ENCODE measurements around the gene OR11H6. TPM values are rescaled to one million over a fixed set of nuclear protein-coding genes. Genes with fewer than 3 reads are reported as not detected.
"Not testable (repeated sequence)": the region's sequence is repeated elsewhere in the genome, so short reads cannot be mapped to it uniquely, and the experiment has no call there.

The OR11H6 gene, protein sequence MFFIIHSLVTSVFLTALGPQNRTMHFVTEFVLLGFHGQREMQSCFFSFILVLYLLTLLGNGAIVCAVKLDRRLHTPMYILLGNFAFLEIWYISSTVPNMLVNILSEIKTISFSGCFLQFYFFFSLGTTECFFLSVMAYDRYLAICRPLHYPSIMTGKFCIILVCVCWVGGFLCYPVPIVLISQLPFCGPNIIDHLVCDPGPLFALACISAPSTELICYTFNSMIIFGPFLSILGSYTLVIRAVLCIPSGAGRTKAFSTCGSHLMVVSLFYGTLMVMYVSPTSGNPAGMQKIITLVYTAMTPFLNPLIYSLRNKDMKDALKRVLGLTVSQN
- not detected in 2 replicates for total RNA-seq

- DNase-seq (ENCODE audit: low read depth), result no peak
Observed at GRCh38 chr14:20223410-20223809, at the start of gene OR11H6. TSS of gene OR11H6 (plus strand) at chr14:20223710. CDS start at chr14:20223710, 0 bp downstream.

DNA sequence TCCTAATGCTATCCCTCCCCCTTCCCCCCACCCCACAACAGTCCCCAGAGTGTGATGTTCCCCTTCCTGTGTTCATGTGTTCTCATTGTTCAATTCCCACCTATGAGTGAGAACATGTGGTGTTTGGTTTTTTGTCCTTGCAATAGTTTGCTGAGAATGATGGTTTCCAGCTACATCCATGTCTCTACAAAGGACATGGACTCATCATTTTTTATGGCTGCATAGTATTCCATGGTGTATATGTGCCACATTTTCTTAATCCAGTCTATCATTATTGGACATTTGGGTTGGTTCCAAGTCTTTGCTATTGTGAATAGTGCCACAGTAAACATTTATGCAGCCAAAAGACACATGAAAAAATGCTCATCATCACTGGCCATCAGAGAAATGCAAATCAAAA, 49.3 kb upstream of the OR11H6 start:
- DNase-seq (ENCODE audit: low read depth), result not testable (repeated sequence)

DNA sequence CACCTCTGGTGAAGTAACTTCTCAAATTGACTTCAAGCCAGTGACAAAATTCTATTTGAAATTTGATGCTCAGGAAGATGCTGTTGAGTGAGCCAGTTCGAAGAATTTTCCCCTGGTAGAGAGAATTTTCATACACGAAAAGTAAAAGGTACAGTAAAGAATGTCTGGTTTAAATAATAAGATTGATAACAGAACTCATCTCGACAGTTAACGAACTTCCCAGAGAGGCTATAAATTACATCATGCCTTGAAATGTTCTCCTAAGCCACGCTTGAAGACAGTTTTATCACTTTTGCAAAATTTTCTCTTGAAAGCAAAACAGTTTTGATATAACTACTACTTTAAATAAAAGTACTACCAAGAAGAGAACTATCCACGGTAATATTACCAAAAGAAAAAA, 47.2 kb upstream of the OR11H6 start:
- no peak for DNase-seq (ENCODE audit: low read depth)

DNA sequence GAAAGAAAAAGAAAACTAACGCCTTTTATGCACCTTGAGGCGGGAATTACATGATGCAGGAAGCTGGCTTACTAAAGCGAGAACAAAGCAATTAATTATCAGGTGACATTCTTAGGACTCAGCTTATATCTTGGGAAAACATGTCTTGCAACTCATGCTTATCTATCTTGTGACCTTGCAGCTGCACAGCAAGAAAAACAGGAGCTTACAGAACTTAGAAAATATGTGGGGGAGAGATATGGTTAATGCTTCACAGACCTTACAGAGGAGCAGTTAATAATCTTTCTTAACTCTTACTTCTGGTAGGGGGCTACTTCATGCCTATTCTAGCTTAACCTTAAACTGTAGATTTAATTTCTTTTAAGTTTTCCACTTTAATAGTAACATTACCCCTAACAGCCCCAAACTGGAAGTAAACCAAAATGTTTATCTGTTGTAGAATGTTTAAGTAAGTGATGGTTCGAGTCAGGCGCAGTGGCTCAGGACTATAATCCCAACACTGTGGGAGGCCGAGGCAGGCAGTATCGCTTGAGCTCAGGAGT, 46.0 kb upstream of the OR11H6 start:
- no peak for DNase-seq (ENCODE audit: low read depth)

GRCh38 chr14:20179218-20179617, 44.3 kb upstream of the OR11H6 start:
- no peak for DNase-seq (ENCODE audit: low read depth)

GRCh38 chr14:20179880-20180279, 43.6 kb upstream of the OR11H6 start:
- no peak for DNase-seq (ENCODE audit: low read depth)

DNA sequence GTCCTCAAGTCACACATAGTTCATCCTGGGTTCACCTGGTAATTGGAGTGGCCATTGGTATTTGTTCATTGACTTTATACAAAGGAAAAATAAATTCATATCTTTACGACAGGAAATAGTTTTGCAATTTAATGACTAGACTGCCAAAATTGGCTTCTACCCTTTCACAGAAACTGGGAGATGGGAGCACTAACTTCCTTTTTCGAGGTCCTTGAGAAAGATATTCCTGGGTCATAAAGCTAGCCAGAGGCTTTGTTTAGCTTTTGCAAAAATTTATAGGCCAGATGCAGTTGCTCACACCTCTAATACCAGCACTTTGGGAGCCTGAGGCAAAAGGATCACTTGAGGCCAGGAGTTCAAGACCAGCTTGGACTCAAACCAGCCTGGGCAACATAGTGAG, 43.0 kb upstream of the OR11H6 start:
- DNase-seq (ENCODE audit: low read depth), result no peak

- DNase-seq (ENCODE audit: low read depth), result no peak
Observed at GRCh38 chr14:20184181-20184580, 39.3 kb upstream of the OR11H6 start.

GRCh38 chr14:20190596-20190995, 32.9 kb upstream of the OR11H6 start, which contains the start of gene OR11G2:
TSS of gene OR11G2 (plus strand) at chr14:20190896. CDS start at chr14:20197438, 6,542 bp downstream.
- DNase-seq (ENCODE audit: low read depth), result no peak

DNA sequence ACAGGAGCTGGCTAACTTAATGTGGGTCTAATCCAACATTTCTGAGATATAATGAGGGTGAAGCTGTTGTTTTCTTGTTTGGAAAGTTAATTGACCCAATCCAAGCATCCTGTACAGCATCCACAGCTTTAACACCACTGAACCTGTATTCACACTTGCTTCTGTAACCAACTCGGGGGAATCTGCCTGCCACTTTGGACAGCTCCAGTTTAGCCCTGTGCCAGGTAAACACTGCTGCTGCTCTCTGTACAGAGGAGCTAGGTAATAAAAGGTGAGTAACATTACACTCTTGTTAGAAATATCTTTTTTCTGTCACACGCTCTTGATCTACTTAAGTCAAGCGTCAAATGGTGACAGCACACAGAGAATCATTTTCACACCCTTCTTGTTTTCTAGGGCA, 32.1 kb upstream of the OR11H6 start:
- DNase-seq (ENCODE audit: low read depth), result no peak

DNA sequence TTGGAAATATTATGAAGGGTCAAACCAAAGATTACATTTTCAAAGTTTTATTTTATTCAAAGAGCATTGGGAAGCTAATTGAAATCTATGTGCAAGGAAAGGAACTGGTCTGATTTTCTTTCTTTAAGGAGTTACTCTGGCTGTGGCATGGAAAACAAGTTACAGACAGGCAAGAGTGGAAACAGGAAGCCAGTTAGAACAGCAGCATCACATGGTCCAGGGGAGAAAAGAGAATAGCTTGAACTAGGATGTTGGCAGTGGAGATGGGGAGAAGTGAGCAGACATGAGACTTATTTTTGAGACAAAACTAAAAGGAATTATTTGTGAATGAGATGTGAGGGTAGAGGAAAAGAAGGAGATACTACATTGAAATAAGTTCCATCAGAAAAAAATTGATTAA, 29.4 kb upstream of the OR11H6 start:
- DNase-seq (ENCODE audit: low read depth), result no peak

- DNase-seq (ENCODE audit: low read depth), result not testable (repeated sequence)
Observed at GRCh38 chr14:20195170-20195569, 28.3 kb upstream of the OR11H6 start.

DNA sequence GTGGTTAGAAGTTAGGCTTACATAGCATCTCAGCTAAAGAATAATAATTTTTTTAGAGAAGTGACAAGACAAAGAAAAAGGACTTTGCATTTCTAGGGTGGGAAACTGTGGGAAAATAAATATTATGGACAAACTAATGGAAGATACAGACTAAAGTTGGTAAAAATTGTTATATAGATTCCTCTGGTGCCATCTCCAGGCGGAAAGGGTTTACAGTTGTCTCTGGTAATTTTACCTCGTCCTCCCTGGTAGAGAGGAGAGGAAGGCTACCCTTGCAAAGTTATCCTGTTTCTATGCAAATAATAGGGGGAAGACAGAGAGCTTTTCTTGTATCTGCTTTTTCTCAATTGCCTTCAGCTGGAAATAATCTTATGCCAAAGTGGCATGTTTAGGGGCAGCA, 27.6 kb upstream of the OR11H6 start:
- no peak for DNase-seq (ENCODE audit: low read depth)

GRCh38 chr14:20197459-20197858, 26.1 kb upstream of the OR11H6 start:
- DNase-seq (ENCODE audit: low read depth), result no peak

- DNase-seq (ENCODE audit: low read depth), result no peak
Observed at GRCh38 chr14:20198991-20199390, 24.5 kb upstream of the OR11H6 start.

DNA sequence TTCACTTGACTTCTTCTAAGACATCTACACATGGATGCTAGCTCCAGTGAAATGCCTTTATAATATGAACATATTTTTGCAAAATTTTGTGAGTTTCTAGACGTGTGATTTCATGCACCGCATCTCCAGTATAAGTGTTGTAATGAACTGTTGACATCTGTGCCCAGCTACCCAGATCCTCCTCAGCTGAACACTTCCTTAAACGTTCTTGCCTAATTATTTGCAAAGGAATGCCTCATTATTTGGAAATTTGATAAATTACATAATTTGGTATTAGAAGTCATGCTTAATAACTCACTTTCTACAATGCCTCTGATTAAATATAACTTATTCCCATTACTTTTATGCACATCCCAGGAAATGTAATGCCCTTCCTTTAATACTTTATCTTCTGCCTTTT, 18.8 kb upstream of the OR11H6 start:
- no peak for DNase-seq (ENCODE audit: low read depth)

GRCh38 chr14:20209595-20209994, 13.9 kb upstream of the OR11H6 start:
- no peak for DNase-seq (ENCODE audit: low read depth)

- not testable (repeated sequence) for DNase-seq (ENCODE audit: low read depth)
Observed at GRCh38 chr14:20212406-20212805, 11.1 kb upstream of the OR11H6 start.

GRCh38 chr14:20215196-20215595, 8.3 kb upstream of the OR11H6 start:
- no peak for DNase-seq (ENCODE audit: low read depth)

GRCh38 chr14:20219033-20219432, 4.5 kb upstream of the OR11H6 start:
- no peak for DNase-seq (ENCODE audit: low read depth)

GRCh38 chr14:20228681-20229080, 5.2 kb downstream of the OR11H6 start, which contains the start of gene OR11H7:
TSS of gene OR11H7 (plus strand) at chr14:20228981.
- DNase-seq (ENCODE audit: low read depth), result no peak

GRCh38 chr14:20235415-20235814, 11.9 kb downstream of the OR11H6 start:
- DNase-seq (ENCODE audit: low read depth), result not testable (repeated sequence)

DNA sequence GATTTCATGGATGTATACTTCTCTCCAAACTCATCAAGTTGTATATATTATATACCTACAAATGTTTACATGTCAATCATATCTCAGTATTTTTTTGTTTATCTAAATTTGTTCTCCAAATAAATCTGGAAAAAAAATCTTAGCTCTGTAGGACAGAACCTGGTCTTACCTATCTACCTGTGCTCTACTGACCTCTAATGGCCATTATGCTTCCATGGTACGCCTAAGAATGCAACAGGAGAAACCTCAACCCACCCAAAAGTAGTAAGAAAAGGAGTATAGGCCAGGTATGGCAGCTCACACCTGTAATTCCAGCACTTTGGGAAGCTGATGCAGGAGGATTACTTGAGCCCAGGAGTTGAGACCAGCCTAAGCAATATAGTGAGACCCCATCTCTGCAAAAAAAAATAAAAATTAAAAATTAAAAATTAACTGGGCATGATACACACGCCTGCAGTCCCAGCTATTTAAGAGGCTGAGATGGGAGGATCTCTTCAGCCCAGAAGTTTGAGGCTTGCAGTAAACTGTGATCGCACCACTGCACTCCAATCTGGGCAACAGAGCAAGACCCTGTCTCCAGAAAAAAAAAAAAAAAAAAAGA, 24.2 kb downstream of the OR11H6 start:
- peak; percentile 9 for DNase-seq (ENCODE audit: low read depth)
